ENCODE measurements around the gene VASP. TPM values are rescaled to one million over a fixed set of nuclear protein-coding genes. Genes with fewer than 3 reads are reported as not detected.
A peak's percentile ranks its signal among the peaks of the same experiment; 100 is the strongest.

VASP gene
- total RNA-seq, 6 experiments from 2014 or later: 179 to 199 (median 185) TPM

GRCh38 chr19:45496349-45496953, 10.8 kb upstream of the VASP start:
- H3K9me3 Mint-ChIP-seq: no peaks in the 10 kb centered on the region
- H3K4me1 Mint-ChIP-seq (ENCODE audit: low read depth): peaks cover 41% of the 10 kb centered on the region
- no peak for DNase-seq
- H3K36me3 Mint-ChIP-seq (ENCODE audit: low read depth): no peaks in the 10 kb centered on the region
- no peak overlapping the region for H3K27ac Mint-ChIP-seq
- peak overlapping the region; percentile 89 for H3K4me3 Mint-ChIP-seq
- peaks cover 10% of the 10 kb centered on the region for H3K27me3 Mint-ChIP-seq (ENCODE audit: insufficient read depth)
- TF ChIP-seq, protein P1, sequence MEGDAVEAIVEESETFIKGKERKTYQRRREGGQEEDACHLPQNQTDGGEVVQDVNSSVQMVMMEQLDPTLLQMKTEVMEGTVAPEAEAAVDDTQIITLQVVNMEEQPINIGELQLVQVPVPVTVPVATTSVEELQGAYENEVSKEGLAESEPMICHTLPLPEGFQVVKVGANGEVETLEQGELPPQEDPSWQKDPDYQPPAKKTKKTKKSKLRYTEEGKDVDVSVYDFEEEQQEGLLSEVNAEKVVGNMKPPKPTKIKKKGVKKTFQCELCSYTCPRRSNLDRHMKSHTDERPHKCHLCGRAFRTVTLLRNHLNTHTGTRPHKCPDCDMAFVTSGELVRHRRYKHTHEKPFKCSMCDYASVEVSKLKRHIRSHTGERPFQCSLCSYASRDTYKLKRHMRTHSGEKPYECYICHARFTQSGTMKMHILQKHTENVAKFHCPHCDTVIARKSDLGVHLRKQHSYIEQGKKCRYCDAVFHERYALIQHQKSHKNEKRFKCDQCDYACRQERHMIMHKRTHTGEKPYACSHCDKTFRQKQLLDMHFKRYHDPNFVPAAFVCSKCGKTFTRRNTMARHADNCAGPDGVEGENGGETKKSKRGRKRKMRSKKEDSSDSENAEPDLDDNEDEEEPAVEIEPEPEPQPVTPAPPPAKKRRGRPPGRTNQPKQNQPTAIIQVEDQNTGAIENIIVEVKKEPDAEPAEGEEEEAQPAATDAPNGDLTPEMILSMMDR (IDR thresholded peaks at IDR 0.05): no peak

GRCh38 chr19:45497791-45498190, 9.5 kb upstream of the VASP start:
- Mint-ChIP-seq H3K9me3 (no peaks in the 10 kb centered on the region), H3K27ac (no peak overlapping the region), H3K4me1 (ENCODE audit: low read depth) (peaks cover 35% of the 10 kb centered on the region), H3K4me3 (peak overlapping the region; percentile 3; the same call in 1 of the 2 replicates), H3K27me3 (ENCODE audit: insufficient read depth) (peaks cover 10% of the 10 kb centered on the region), H3K36me3 (ENCODE audit: low read depth) (no peaks in the 10 kb centered on the region)
- DNase-seq: no peak
- TF ChIP-seq, protein P1 (IDR thresholded peaks at IDR 0.05): no peak

DNA sequence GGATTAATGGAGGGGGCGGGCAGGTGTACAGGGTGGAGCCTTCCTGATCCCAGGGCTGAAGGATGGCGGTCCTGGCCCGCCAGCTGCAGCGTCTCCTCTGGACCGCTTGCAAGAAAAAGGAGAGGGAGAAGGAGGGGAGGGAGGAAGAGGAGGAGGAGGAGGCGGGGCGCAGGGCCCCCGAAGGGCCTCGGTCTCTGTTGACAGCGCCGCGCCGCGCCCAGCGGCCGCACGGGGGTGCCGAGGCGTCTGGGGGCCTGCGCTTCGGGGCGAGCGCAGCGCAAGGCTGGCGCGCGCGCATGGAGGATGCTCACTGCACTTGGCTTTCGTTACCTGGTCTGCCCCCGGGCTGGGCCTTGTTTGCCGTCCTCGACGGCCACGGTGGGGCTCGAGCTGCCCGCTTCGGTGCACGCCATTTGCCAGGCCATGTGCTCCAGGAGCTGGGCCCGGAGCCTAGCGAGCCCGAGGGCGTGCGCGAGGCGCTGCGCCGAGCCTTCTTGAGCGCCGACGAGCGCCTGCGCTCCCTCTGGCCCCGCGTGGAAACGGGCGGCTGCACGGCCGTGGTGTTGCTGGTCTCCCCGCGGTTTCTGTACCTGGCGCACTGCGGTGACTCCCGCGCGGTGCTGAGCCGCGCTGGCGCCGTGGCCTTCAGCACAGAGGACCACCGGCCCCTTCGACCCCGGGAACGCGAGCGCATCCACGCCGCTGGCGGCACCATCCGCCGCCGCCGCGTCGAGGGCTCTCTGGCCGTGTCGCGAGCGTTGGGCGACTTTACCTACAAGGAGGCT, 8.7 kb upstream of the VASP start, which contains the start of gene PPM1N:
Gene PPM1N, plus strand, starts transcription at position 33 of the 785 bp plus-strand sequence. Its CDS starts 30 bp downstream, at position 63.
- Mint-ChIP-seq H3K27me3 (ENCODE audit: insufficient read depth) (peaks cover 10% of the 10 kb centered on the region), H3K36me3 (ENCODE audit: low read depth) (no peaks in the 10 kb centered on the region), H3K4me3 (peak within 1 kb of the TSS; percentile 89), H3K4me1 (ENCODE audit: low read depth) (peaks cover 27% of the 10 kb centered on the region), H3K27ac (peak within 1 kb of the TSS; percentile 59; the same call in 1 of the 2 replicates), H3K9me3 (no peaks in the 10 kb centered on the region)
- DNase-seq: no peak
- TF ChIP-seq, protein P1 (IDR thresholded peaks at IDR 0.05): peak; percentile 28; the same call in 1 of the 2 replicates

- DNase-seq: no peak
- H3K27ac Mint-ChIP-seq: no peak overlapping the region
- H3K27me3 Mint-ChIP-seq (ENCODE audit: insufficient read depth): peaks cover 10% of the 10 kb centered on the region
- TF ChIP-seq, protein P1 (IDR thresholded peaks at IDR 0.05): no peak
- H3K4me1 Mint-ChIP-seq (ENCODE audit: low read depth): peaks cover 26% of the 10 kb centered on the region
- H3K4me3 Mint-ChIP-seq: no peak overlapping the region; the same call in 1 of the 2 replicates
- H3K9me3 Mint-ChIP-seq: no peaks in the 10 kb centered on the region
- H3K36me3 Mint-ChIP-seq (ENCODE audit: low read depth): no peaks in the 10 kb centered on the region
Observed at GRCh38 chr19:45499196-45500180, 7.8 kb upstream of the VASP start.
